ENCODE data around the gene ACSL1. TPM values are rescaled to one million over a fixed set of nuclear protein-coding genes. Genes with fewer than 3 reads are reported as not detected.

The ACSL1 gene
- total and polyA plus RNA-seq, 2 of the 8 experiments (the other 6 are each of a cell fraction or from before 2014, with no cell fraction given), result 2.3 to 8.7 TPM

DNA sequence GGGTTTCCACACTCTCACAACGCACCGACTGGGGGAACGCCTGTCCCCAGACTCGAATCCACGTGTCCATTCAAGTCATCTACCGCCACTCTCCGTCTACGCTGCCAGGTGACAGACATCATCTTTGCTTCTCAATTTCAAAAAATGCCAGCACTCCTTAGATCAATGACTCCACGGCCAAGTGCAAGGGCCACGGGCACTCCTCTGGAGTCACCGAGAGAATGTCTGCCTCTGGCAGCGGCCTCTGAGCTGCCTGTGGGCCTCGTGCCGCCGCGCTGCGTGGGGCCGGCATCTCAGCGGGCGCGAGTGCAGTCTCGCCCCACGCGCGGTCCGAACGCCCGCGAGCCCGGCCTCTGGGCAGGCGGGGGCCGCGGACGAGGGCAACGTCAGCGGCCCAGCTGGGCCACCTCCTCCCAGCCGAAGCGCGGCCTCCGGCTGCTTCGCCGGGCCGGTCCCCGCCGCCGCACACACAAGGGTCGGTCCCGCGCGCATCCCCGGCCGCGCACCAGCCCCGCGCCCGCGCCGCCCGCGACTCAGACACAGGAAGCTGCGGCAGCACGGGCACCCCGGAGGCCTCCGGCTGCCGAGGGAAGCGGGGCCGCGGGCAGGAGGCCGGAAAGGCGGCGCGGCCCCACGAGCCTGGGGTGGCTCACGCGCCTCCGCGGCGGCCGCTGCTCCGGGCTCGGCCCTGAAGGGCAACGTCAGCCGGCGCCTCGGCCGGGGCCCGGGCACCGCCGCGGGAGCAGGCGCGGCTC lies 450 bp downstream of the ACSL1 start (continued):
- TF ChIP-seq ZNF274 (IDR thresholded peaks at IDR 0.05; ENCODE audit: borderline replicate concordance, extremely low read depth, low read length), result no peak

Measured in H1 (cell line).